Panc1 (cell line): ENCODE data around the gene HYAL1. TPM values are rescaled to one million over a fixed set of nuclear protein-coding genes. Genes with fewer than 3 reads are reported as not detected.

Source experiments
- ATAC-seq: fragments of 200-7000 bp; cut with Tn5 transposase; 2 replicates; pipeline ENCODE4 v1.9.1; 2020; ENCODE audit warnings: mild to moderate bottlenecking, moderate library complexity
- BruUV-seq: library from RNA; stranded (reverse); fragments of 400-500 nt; replicated peaks from 2 replicates; lab custom pipeline; 2021; lab: Mats Ljungman, UMichigan
- CTCF ChIA-PET: fragments of 300-600 bp; sonication (Branson Sonifier 250); formaldehyde crosslinking; loops from one replicate; lab custom pipeline; 2022; ENCODE audit warnings: antibody characterized with exemption; lab: Charles Lee
- POLR2A ChIA-PET: fragments of 300-600 bp; sonication (Branson Sonifier 250); formaldehyde crosslinking; loops from one replicate; lab custom pipeline; 2022; ENCODE audit warnings: antibody characterized with exemption; lab: Charles Lee
- DNase-seq: peaks from one replicate; pipeline ENCODE4 v3.0.0-alpha.2; 2010; ENCODE audit warnings: low read depth, low spot score
- H3K27ac ChIP-seq: 2 replicates; pipeline ENCODE4 v1.5.1; 2011; ENCODE audit warnings: mild to moderate bottlenecking, low read length, inconsistent platforms
- H3K27me3 ChIP-seq: fragments of 200-500 bp; sonication (Bioruptor generic); 2 replicates; pipeline ENCODE4 v1.6.0; 2014; ENCODE audit warnings: low read length, inconsistent platforms; ENCODE audit not compliant: control insufficient read depth, insufficient read depth
- H3K36me3 ChIP-seq: fragments of 200-500 bp; sonication (Bioruptor generic); 2 replicates; pipeline ENCODE4 v1.5.1; 2014; ENCODE audit warnings: inconsistent platforms, mild to moderate bottlenecking, low read length, moderate library complexity; ENCODE audit not compliant: control insufficient read depth, insufficient read depth
- H3K4me1 ChIP-seq: 2 replicates; pipeline ENCODE4 v1.5.1; 2011; ENCODE audit warnings: inconsistent platforms, mild to moderate bottlenecking, low read length, moderate library complexity; ENCODE audit not compliant: control insufficient read depth, insufficient read depth
- H3K4me3 ChIP-seq, 2 experiments: 2 replicates each; pipeline ENCODE4 v1.5.1; 2011 to 2012; ENCODE audit warnings: low read depth in 2 of 2, low read length in 2 of 2, mild to moderate bottlenecking in 2 of 2, inconsistent platforms in 1 of 2, moderate library complexity in 1 of 2
- H3K9me3 ChIP-seq: fragments of 200-500 bp; sonication (Bioruptor generic); 2 replicates; pipeline ENCODE4 v1.5.1; 2014; ENCODE audit warnings: low read depth, mild to moderate bottlenecking, inconsistent platforms, low read length, moderate library complexity; ENCODE audit not compliant: control insufficient read depth, insufficient read depth
- CTCF ChIP-seq: fragments of 450-650 bp; IDR thresholded peaks from 2 replicates; pipeline ENCODE4 v1.5.1; 2017; ENCODE audit warnings: mild to moderate bottlenecking
- POLR2AphosphoS5 ChIP-seq: IDR thresholded peaks from 2 replicates; pipeline ENCODE4 v1.6.1; 2012; ENCODE audit warnings: mild to moderate bottlenecking, low read depth, low read length, moderate library complexity
- REST ChIP-seq, 2 experiments: IDR thresholded peaks; 2 replicates each; pipeline ENCODE4 v1.6.1; 2011 to 2012; ENCODE audit warnings: low read depth in 2 of 2, control low read depth in 1 of 2, low read length in 1 of 2, mild to moderate bottlenecking in 1 of 2, moderate library complexity in 1 of 2; ENCODE audit not compliant: insufficient read depth in 1 of 2
- SIN3A ChIP-seq: IDR thresholded peaks from 2 replicates; pipeline ENCODE4 v1.6.1; 2012; ENCODE audit warnings: low read depth, mild to moderate bottlenecking, low read length, moderate library complexity, borderline replicate concordance; ENCODE audit not compliant: insufficient read depth
- TCF7L2 ChIP-seq: IDR thresholded peaks from 2 replicates; pipeline ENCODE4 v1.6.1; 2011; ENCODE audit warnings: mild to moderate bottlenecking, low read depth, low read length, inconsistent platforms
- in situ Hi-C: cut with HindIII; loops from 2 replicates; pipeline ENCODE4 v1.10.0; 2016; ENCODE audit warnings: low sequenced_read_pairs, low pct_unique_long_range_greater_than_20kb
- intact Hi-C: fragments of 100-400 bp; cut with micrococcal nuclease; formaldehyde crosslinking; loops from one replicate; pipeline ENCODE4 v1.10.0; 2022; ENCODE audit not compliant: unreplicated experiment
- total RNA-seq: library from RNA; stranded (reverse); gene quantifications from one replicate; pipeline ENCODE4 v1.2.1, GENCODE V29; 2021; ENCODE audit not compliant: unreplicated experiment

Gene HYAL1
- total RNA-seq, 1 experiment from 2014 or later: 0.18 TPM

GRCh38 chr3:50342813-50343633, 39.6 kb upstream of the HYAL1 start:
- Histone ChIP-seq H3K9me3 (no peaks in the 10 kb centered on the region), H3K36me3 (no peaks in the 10 kb centered on the region), H3K27ac (no peak overlapping the region), H3K4me1 (0 out of 2 replicates have a peak, but pooled peaks cover 6% of the 10 kb centered on the region), H3K4me3 (no peak overlapping the region), H3K27me3 (no peaks in the 10 kb centered on the region)
- ATAC-seq: no peak
- in situ Hi-C loops: no loop called here
- no peak for DNase-seq
- intact Hi-C loops: no loop called here
- no TSS peak for BruUV-seq
- ChIA-PET POLR2A (no interaction called here), CTCF (interaction anchor here (0.6 kb wide), 1 partner anchor 179 kb away, joined by 10 read pairs; no protein-coding TSS in a partner anchor)
- TF ChIP-seq REST (IDR thresholded peaks at IDR 0.05; ENCODE audit: insufficient read depth in 1 of 2, low read depth in 2 of 2, low read length in 1 of 2) (no peak), TCF7L2 (no peak)

GRCh38 chr3:50341996-50342650, 38.7 kb upstream of the HYAL1 start:
- in situ Hi-C loops: no loop called here
- Histone ChIP-seq H3K27me3 (no peaks in the 10 kb centered on the region), H3K9me3 (no peaks in the 10 kb centered on the region), H3K4me3 (no peak overlapping the region), H3K36me3 (no peaks in the 10 kb centered on the region), H3K27ac (no peak overlapping the region), H3K4me1 (0 out of 2 replicates have a peak, but pooled peaks cover 6% of the 10 kb centered on the region)
- POLR2A ChIA-PET: no interaction called here
- ATAC-seq: no peak
- TF ChIP-seq SIN3A (no peak), REST (IDR thresholded peaks at IDR 0.05; ENCODE audit: insufficient read depth in 1 of 2, low read depth in 2 of 2, low read length in 1 of 2) (no peak), TCF7L2 (no peak), CTCF (no peak), POLR2AphosphoS5 (no peak)
- no peak for DNase-seq
- no TSS peak for BruUV-seq
- CTCF ChIA-PET: no interaction called here
- intact Hi-C loops: no loop called here
